ENCODE measurements around the gene TPX2.

Gene TPX2

DNA sequence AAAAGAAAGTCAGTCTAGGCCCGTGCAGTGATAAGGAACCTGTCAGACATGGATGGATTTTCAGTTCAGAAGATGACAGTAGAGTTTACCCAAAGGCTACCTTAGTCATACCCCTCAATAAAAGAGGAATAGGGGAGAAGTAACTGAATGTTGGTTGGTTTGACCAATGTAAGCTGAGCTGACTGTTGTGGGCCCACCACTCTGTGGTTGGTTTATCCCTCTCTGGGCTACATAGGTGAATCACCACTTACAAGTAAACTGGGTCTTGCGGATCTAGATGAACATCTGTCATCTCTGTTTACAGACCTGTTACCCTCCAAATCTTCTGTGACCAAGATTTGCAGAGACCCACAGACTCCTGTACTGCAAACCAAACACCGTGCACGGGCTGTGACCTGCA, 42.9 kb downstream of the TPX2 start:
- POLR2A ChIA-PET, result no interaction called here

DNA sequence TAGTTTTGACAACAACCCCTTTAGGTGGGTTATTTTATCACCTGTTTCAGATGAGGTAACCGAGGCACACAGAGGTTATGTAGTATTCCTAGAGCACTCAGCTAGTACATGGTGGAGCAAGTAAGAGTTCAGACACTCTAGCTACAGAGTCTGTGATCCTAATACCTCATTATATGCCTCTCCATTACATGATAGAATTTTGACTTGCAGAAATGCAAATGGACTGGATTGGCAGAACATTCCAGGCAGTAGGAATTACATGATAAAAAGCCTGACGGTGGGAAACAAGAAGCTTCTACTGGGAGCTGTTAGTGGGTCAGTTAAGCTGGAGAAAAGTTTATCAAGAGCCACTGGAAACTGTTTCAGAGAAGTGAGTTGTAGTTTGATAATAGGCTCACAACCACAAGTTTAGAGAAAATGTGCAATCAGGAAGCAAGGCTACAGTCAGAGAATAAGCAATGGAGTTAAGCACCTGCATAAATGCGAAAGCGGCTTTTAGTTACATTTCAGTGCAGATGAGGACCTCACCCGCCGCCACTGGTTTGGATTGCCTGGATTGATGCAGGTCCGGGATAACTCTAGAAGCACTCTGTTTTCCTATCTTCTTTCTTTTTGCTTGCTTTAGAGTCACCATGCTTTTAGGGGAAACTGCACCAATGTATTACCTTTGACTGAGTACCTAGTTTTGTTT, 45.4 kb downstream of the TPX2 start:
- H3K4me3 ChIP-seq (ENCODE audit: low read depth, low read length), result no peak overlapping the region
- ChIA-PET POLR2A (no interaction called here), CTCF (interaction anchor here (2.1 kb wide), 1 partner anchor 123 kb away, joined by 7 read pairs; no protein-coding TSS in a partner anchor)
- no peak for DNase-seq (ENCODE audit: low read depth, low spot score)
- TF ChIP-seq CTCF (IDR thresholded peaks at IDR 0.05; ENCODE audit: insufficient read depth, low read length, missing control alignments), result no peak

More for the DNA sequence above, 42.9 kb downstream of the TPX2 start:
- CTCF ChIA-PET, result interaction anchor here (2.6 to 3.0 kb wide), 2 partner anchors 58 to 148 kb away, joined by 7 to 10 read pairs; no protein-coding TSS in a partner anchor
- no peak for DNase-seq (ENCODE audit: low read depth, low spot score)
- H3K4me3 ChIP-seq (ENCODE audit: low read depth, low read length), result no peak overlapping the region
- TF ChIP-seq CTCF (IDR thresholded peaks at IDR 0.05; ENCODE audit: insufficient read depth, low read length, missing control alignments), result no peak

DNA sequence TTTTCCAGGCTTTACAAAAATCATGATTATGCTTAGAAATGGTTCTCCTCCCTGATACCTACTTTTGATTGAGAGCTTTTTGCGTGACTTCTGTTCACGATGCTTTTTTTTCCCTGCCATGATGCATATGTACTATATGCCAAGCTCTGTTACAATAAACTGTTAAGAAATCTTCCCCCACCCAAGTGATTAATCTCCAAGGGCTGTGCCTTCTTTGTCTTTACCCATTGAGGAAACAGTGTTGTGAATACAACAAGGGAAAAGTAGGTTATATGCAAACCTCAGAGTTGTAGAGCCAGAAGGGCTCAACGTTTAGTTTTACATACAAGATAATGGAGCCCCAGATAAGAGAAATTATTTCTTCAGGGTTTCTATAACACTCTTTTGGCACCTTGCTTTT, 46.0 kb downstream of the TPX2 start:
- no peak for TF ChIP-seq CTCF (IDR thresholded peaks at IDR 0.05; ENCODE audit: insufficient read depth, low read length, missing control alignments)
- ChIA-PET POLR2A (no interaction called here), CTCF (interaction anchor here (2.1 kb wide), 1 partner anchor 124 kb away, joined by 7 read pairs; no protein-coding TSS in a partner anchor)
- no peak overlapping the region for H3K4me3 ChIP-seq (ENCODE audit: low read depth, low read length)
- DNase-seq (ENCODE audit: low read depth, low spot score), result no peak

DNA sequence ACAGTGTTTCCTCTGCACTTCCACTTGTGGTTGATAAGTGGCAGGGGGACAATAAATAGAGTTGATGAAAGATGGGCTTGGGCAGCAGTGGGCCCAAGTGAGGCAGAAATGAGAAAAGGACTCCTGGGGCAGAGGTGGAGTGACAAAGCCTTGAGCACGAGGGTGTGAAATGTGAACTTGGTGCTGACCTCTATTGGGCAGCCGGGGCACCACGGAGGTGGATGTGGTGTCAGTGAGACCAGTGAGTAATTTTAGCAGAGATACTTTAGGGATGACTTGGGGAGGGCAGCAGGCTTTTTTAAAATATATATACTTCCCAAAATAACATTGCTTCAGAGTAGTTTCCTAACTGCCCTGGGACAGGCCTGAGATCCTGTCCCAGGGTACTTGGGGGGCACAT, 49.5 kb downstream of the TPX2 start:
- no peak overlapping the region for H3K4me3 ChIP-seq (ENCODE audit: low read depth, low read length)
- POLR2A ChIA-PET, result no interaction called here
- no peak for TF ChIP-seq CTCF (IDR thresholded peaks at IDR 0.05; ENCODE audit: insufficient read depth, low read length, missing control alignments)
- CTCF ChIA-PET, result interaction anchor here (0.7 to 1.6 kb wide), 10 partner anchors 10 to 244 kb away, joined by 3 to 10 read pairs (median 4); no protein-coding TSS in a partner anchor
- no peak for DNase-seq (ENCODE audit: low read depth, low spot score)

GRCh38 chr20:31790401-31790800, 51.3 kb downstream of the TPX2 start:
- TF ChIP-seq CTCF (IDR thresholded peaks at IDR 0.05; ENCODE audit: insufficient read depth, low read length, missing control alignments), result no peak
- POLR2A ChIA-PET, result no interaction called here
- no peak overlapping the region for H3K4me3 ChIP-seq (ENCODE audit: low read depth, low read length)
- DNase-seq (ENCODE audit: low read depth, low spot score), result no peak
- CTCF ChIA-PET, result no interaction called here

DNA sequence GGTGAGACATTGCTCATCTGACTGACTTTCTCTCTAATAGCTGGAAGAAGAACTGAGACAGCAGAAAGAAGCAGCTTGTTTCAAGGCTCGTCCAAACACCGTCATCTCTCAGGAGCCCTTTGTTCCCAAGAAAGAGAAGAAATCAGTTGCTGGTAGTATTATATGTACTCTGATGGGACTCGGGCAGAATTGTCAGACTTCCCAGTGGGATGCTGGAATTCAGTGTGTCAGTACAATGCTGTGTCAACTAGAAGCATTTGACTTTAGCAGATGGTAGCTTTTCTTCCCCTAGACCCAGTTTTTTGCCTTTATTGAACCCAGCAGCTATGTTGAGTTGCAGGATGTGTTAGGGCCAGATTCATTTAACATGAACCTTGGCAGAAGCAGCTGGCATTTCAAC, 58.3 kb downstream of the TPX2 start:
- CTCF ChIA-PET, result interaction anchor here (1.1 to 2.3 kb wide), 2 partner anchors 26 to 56 kb away, joined by 3 to 9 read pairs; no protein-coding TSS in a partner anchor
- no peak for DNase-seq (ENCODE audit: low read depth, low spot score)
- POLR2A ChIA-PET, result no interaction called here
- H3K4me3 ChIP-seq (ENCODE audit: low read depth, low read length), result no peak overlapping the region
- TF ChIP-seq CTCF (IDR thresholded peaks at IDR 0.05; ENCODE audit: insufficient read depth, low read length, missing control alignments), result no peak
